Measurements from ENCODE around the gene USP33.
"Not testable (repeated sequence)": the region's sequence is repeated elsewhere in the genome, so short reads cannot be mapped to it uniquely, and the experiment has no call there.

The USP33 gene

GRCh38 chr1:77732090-77732489 lies 27.6 kb downstream of the USP33 start:
- DNase-seq: no peak

GRCh38 chr1:77725706-77726105 lies 33.9 kb downstream of the USP33 start:
- DNase-seq: no peak

GRCh38 chr1:77718181-77718580 lies 41.5 kb downstream of the USP33 start:
- DNase-seq: no peak

GRCh38 chr1:77716065-77716464 lies 43.6 kb downstream of the USP33 start:
- no peak for DNase-seq

- no peak for DNase-seq
Observed at GRCh38 chr1:77709727-77710126, 49.9 kb downstream of the USP33 start.

- DNase-seq: no peak
Observed at GRCh38 chr1:77706321-77706720, 53.3 kb downstream of the USP33 start.

- DNase-seq: no peak
Observed at GRCh38 chr1:77704736-77705135, 54.9 kb downstream of the USP33 start.

- DNase-seq: not testable (repeated sequence)
Observed at GRCh38 chr1:77699673-77700072, 60.0 kb downstream of the USP33 start.

GRCh38 chr1:77697441-77697840 lies 62.2 kb downstream of the USP33 start:
- no peak for DNase-seq

GRCh38 chr1:77688939-77689338 lies 70.7 kb downstream of the USP33 start:
- no peak for DNase-seq

- DNase-seq: no peak
Observed at GRCh38 chr1:77687519-77687906, 72.1 kb downstream of the USP33 start.

GRCh38 chr1:77686796-77687518 lies 72.7 kb downstream of the USP33 start:
- DNase-seq: no peak

GRCh38 chr1:77683160-77684148 lies 76.2 kb downstream of the USP33 start:
- peak; percentile 91 for DNase-seq

- DNase-seq: peak; percentile 97
Observed at GRCh38 chr1:77682460-77683159, 77.0 kb downstream of the USP33 start, which contains the start of gene ZZZ3. TSS of gene ZZZ3 (minus strand) at chr1:77682658. CDS start at chr1:77633354, 49,304 bp downstream.

GRCh38 chr1:77680173-77680572 lies 79.5 kb downstream of the USP33 start:
- no peak for DNase-seq

GRCh38 chr1:77678660-77679610 lies 80.7 kb downstream of the USP33 start:
- no peak for DNase-seq

GRCh38 chr1:77674807-77675206 lies 84.8 kb downstream of the USP33 start:
- not testable (repeated sequence) for DNase-seq

- DNase-seq: no peak
Observed at GRCh38 chr1:77673716-77674355, 85.8 kb downstream of the USP33 start.

GRCh38 chr1:77673030-77673429 lies 86.6 kb downstream of the USP33 start:
- DNase-seq: no peak

GRCh38 chr1:77672374-77672773 lies 87.3 kb downstream of the USP33 start:
- no peak for DNase-seq

- no peak for DNase-seq
Observed at GRCh38 chr1:77671836-77672235, 87.8 kb downstream of the USP33 start.

Data from NCI-H1694 treated with DMSO at 0.1 percent for 48 hours (cell line).